HuH-7 (cell line): ENCODE results near the gene PTPN13.

Source experiments
- DNase-seq: peaks from one replicate; pipeline ENCODE4 v3.0.0; 2011; ENCODE audit warnings: low spot score

The PTPN13 gene, protein sequence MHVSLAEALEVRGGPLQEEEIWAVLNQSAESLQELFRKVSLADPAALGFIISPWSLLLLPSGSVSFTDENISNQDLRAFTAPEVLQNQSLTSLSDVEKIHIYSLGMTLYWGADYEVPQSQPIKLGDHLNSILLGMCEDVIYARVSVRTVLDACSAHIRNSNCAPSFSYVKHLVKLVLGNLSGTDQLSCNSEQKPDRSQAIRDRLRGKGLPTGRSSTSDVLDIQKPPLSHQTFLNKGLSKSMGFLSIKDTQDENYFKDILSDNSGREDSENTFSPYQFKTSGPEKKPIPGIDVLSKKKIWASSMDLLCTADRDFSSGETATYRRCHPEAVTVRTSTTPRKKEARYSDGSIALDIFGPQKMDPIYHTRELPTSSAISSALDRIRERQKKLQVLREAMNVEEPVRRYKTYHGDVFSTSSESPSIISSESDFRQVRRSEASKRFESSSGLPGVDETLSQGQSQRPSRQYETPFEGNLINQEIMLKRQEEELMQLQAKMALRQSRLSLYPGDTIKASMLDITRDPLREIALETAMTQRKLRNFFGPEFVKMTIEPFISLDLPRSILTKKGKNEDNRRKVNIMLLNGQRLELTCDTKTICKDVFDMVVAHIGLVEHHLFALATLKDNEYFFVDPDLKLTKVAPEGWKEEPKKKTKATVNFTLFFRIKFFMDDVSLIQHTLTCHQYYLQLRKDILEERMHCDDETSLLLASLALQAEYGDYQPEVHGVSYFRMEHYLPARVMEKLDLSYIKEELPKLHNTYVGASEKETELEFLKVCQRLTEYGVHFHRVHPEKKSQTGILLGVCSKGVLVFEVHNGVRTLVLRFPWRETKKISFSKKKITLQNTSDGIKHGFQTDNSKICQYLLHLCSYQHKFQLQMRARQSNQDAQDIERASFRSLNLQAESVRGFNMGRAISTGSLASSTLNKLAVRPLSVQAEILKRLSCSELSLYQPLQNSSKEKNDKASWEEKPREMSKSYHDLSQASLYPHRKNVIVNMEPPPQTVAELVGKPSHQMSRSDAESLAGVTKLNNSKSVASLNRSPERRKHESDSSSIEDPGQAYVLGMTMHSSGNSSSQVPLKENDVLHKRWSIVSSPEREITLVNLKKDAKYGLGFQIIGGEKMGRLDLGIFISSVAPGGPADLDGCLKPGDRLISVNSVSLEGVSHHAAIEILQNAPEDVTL (N-terminal part only)

DNA sequence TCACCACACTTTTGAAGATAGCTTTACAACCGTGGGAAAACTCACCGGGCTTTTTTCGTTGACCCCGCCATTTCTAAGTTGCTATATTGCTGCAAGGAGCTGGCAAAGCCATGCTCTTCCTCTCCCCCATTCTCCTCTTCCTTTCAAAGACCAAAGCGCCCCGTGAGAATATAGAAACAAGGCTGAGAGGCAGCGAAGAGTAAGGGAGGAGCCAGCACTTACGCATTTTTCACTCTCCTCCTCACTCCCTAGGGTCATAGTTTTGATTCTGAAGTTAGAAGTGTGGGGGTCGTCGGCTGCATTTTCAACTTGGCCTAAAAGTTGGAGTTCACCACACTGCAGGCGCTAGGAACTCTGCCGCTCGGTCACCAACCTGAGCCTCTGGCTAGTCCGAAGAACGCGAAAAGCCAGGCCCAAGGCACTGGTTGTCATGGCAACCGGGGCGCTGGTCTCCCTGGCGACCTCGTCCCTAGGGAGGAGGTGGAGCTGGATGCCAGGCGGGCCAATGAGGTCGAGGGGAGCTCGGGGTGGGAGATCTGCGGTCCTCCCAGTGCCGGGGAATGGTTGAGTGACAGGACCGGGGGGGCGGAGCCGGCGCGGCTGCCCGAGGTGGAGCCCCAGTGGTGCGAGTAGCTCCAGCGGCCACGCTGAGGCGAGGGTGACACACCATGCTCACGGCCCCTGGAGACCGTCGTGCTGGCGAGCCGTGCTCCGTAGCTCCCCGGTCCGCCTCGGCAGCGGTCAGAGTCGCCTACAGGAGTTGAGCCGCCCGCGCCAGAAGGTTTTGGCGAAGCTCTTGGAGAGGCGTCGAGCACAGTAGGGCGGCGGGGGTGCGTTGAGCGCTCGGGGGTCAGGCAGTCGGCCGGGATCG, at the start of gene PTPN13:
Gene PTPN13, plus strand, starts transcription at position 628 of the 871 bp plus-strand sequence. CDS start 40,942 bp downstream, outside the sequence.
- peak; percentile 62 for DNase-seq

GRCh38 chr4:86547140-86547539, 47.0 kb upstream of the PTPN13 start:
- no peak for DNase-seq

DNA sequence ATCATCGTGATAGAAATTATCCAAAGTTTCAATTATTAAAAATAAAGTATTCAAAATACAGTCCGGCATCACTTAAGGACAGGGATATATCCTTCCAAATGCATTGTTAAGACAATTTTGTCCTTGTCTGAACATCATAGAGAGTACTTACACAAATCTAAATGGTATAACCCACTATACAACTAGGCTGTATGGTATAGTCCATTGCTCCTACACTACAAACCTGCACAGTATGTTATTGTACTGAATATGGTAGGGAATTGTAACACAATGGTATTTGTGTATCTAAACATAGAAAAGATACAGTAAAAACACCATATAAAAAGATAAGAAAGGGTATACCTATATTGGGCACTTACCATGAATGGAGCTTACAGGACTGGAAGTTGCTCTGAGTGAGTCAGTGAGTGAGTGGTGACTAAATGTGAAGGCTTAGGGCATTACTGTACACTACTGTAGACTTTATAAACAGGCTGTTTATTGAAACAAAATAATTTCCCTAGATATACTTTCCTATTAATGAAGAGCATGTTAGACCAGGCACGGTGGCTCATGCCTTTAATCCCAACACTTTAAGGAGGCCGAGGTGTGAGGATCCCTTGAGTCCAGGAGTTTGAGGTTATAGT, 44.8 kb upstream of the PTPN13 start:
- DNase-seq: no peak

DNA sequence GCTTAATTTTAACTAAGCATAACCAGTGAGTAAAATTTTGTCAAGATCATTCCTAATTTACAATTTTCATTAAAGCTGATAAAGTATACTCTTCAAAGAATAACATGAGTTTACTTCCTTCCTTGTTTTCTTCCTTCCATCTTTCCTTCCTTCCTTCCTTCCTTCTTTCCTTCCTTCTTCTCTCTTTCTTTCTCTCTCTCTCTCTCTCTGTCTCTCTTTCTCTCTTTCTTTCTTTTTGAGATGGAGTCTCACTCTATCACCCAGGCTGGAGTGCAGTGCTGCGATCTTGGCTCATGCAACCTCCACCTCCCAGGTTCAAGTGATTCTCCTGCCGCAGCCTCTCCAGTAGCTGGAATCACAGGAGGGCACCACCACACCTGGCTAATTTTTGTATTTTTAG, 42.7 kb upstream of the PTPN13 start:
- no peak for DNase-seq

DNA sequence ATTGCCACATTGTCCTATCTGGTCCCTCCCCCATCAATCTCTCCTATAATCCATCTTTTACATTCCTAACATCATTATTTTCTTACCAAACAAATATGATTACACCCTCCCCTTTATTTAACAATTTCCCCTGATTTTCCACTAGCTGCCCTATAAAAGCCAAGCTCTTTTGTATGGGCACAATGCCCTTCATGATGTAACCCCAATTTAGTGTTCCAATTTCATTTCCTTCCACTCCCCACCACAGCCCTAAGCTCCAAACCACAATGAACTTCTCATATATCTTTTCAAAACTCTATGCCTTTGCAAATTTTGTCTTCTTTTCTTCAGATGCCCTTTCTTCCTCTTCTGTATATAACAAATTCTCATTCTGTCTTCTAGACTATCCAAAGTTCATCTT, 39.5 kb upstream of the PTPN13 start:
- DNase-seq: no peak

- DNase-seq: no peak
These were observed 37.2 kb upstream of the PTPN13 start for GRCh38 chr4:86556791-86557415.

GRCh38 chr4:86557526-86557925, 36.6 kb upstream of the PTPN13 start:
- DNase-seq: no peak

DNA sequence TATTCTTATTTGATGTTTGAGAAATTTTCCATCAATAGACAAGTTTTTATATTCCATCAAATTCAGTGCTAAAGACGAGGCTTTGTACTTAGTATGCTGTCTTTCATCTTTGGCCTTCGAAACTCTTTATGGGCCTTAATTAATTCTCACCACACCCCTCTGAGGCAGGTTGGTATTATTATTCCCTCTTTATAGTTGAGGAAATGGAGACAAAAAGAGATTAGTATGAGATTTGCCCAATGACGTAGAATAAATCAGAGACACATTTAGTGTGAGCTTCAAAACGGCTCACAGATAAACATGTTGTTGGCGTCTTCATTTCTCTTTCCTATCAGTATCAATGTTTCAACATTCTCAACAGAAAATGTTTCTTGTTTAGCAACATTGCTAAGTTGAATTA, 35.9 kb upstream of the PTPN13 start:
- DNase-seq: no peak

DNA sequence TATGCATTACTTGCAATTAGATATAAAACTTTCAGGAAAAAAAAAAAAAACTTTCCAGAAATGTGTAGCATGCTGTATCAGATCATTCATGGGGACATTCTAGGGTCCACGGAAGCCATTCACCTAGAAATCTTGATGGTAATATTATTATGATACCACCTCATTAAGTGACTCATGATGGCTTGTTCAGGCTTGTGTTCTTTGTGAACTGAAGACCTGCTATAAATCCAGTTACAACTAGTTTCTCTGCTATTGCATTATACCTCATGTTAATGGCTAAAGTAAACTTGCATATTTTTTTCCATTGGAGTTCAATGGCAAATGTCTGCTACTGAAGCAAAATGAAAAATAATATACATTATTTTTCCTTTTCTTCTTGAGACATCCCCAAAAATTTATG, 35.3 kb upstream of the PTPN13 start:
- no peak for DNase-seq

GRCh38 chr4:86560447-86560846, 33.7 kb upstream of the PTPN13 start:
- DNase-seq: peak; percentile 12

GRCh38 chr4:86561256-86561655, 32.9 kb upstream of the PTPN13 start:
- DNase-seq: no peak

GRCh38 chr4:86563416-86563815, 30.7 kb upstream of the PTPN13 start:
- DNase-seq: no peak

- DNase-seq: no peak
These were observed 29.3 kb upstream of the PTPN13 start for GRCh38 chr4:86564795-86565194.

DNA sequence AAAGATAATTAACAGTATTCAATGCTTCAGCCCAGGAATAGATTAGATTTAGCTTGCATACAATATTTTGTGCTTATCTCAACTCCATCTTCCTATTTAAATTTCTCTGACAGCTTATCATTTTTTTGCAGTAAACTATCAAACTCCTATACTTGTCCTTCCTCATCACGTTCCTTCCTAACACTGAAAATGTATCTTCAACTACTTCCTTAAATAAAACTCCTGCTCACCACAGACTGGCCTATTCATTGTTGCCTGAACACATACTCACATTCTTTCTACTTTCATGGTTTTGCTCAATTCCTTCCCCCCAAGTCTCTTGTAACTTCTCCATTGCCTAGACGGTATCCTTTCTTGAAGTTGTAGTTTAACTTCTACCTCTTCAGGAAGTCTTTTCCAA, 28.5 kb upstream of the PTPN13 start:
- DNase-seq: no peak

GRCh38 chr4:86569103-86569870, 24.8 kb upstream of the PTPN13 start:
- no peak for DNase-seq

DNA sequence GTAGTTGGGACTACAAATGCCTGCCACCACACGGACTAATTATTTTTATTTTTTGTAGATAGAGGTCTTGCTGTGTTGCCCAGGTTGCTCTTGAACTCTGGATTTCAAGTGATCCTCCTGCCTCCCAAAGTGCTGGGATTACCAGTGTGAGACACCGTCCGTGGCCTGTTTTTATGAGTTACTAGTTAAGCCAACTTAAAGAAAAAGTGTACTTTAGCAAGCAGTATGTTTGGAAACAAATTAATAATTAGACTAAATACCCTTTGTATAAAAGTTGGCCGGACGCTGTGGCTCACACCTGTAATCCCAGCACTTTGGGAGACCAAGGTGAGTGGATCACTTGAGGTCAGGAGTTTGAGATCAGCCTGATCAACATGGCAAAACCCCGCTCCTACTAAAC, 14.2 kb upstream of the PTPN13 start:
- DNase-seq: no peak

DNA sequence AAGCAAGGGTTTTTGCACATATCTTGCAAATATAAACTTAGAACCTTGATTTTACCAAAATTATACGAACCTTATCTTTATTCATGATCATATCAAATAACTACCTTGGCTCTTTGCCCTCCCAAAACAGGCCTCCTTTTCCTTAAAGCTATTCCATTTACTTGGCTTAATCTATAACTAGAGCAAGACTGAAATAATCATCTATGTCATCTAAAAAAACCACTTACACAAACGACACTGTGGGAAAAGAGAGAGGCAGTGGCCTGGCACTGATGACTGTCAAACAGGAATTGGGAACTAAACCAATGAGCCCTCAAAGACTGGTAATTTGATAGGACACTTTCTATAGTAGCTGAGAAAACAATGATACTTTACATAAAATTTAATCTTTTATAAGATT, 11.7 kb upstream of the PTPN13 start:
- no peak for DNase-seq

- DNase-seq: no peak
These were observed 7.9 kb upstream of the PTPN13 start for GRCh38 chr4:86586160-86586572.

DNA sequence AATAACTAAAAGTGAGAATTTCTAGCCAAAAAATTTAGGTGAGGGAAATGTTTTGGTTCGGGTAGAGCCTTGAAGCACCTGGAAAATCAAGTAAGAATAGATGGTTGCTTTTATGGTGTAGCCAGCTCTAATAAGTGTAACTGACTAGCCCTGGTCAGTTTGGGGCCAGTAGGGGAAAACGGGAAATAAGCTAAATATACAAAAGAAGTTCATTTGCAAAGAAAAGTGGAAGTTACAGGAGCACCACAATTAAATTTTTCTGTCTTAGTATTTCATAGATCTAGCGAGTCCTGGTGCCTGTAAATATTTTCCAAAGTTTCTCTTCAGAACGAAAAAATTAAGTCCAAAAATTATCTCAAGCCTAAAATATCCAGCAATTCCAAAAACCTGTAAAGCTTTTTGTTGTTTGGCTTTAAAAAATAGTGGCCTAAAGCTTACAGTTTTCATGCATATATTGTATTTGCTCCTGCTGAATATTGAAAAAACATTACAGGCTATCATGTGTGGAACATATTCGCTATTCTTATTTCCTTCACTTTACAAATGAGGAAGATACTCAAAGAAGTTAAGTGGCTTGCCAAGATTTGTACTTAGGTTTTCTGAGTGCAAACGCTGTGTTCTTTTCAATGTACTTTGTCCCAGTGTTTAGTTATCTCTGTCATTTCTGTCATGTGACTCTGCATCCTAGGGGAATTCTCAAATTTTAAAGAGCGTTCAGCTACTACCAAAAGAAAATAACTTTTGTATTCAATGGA, 7.3 kb upstream of the PTPN13 start:
- DNase-seq: no peak
